Choroid plexus epithelial cell (primary cell): Measurements from ENCODE around the gene HIP1R.
A peak's percentile ranks its signal among the peaks of the same experiment; 100 is the strongest.

ENCODE experiments used
- DNase-seq: peaks from one replicate; pipeline ENCODE4 v3.0.0-alpha.2; 2010; ENCODE audit warnings: low read depth
- H3K4me3 ChIP-seq: 2 replicates; pipeline ENCODE4 v1.5.1; 2011; ENCODE audit warnings: low read depth, mild to moderate bottlenecking, control low read depth, low read length, moderate library complexity
- TF ChIP-seq, protein P1 (sequence below): conservative IDR thresholded peaks from 2 replicates; pipeline ENCODE4 v1.5.1; 2011; ENCODE audit warnings: low read depth, mild to moderate bottlenecking, control low read depth, inconsistent platforms, low read length, moderate library complexity

The HIP1R gene

DNA sequence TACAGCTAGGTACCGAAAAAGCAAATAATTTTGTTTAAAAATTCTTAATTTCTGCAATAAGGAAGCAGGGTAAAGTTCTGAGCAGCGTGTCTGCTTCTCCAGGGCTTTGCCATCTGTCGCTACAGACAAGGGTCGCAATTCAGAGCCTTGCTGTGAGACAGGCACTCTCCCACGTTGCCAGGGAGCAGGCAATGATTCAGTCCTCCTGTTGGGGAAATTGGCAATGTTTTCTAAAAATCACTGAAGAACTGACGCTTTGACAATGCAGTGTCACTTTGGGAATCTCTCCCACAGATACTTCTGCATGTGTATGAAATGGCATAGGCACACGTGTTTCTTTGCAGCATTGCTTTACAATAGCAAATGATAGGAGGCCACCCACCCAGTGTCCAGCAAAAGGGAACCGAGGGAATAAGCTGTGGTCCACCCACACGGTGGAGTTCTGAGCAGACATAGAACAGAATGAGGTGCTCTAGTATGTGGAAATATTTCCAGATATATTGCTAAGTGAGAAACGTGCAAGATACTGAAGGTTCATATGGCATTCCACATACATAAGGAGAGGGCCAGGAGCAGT lies 16.0 kb upstream of the HIP1R start:
- DNase-seq: no peak
- TF ChIP-seq, protein P1, sequence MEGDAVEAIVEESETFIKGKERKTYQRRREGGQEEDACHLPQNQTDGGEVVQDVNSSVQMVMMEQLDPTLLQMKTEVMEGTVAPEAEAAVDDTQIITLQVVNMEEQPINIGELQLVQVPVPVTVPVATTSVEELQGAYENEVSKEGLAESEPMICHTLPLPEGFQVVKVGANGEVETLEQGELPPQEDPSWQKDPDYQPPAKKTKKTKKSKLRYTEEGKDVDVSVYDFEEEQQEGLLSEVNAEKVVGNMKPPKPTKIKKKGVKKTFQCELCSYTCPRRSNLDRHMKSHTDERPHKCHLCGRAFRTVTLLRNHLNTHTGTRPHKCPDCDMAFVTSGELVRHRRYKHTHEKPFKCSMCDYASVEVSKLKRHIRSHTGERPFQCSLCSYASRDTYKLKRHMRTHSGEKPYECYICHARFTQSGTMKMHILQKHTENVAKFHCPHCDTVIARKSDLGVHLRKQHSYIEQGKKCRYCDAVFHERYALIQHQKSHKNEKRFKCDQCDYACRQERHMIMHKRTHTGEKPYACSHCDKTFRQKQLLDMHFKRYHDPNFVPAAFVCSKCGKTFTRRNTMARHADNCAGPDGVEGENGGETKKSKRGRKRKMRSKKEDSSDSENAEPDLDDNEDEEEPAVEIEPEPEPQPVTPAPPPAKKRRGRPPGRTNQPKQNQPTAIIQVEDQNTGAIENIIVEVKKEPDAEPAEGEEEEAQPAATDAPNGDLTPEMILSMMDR: no peak

GRCh38 chr12:122820138-122820537 lies 15.1 kb upstream of the HIP1R start:
- TF ChIP-seq, protein P1: no peak
- no peak for DNase-seq
- H3K4me3 ChIP-seq: no peak overlapping the region

More for the DNA sequence above, 16.0 kb upstream of the HIP1R start:
- H3K4me3 ChIP-seq: no peak overlapping the region

DNA sequence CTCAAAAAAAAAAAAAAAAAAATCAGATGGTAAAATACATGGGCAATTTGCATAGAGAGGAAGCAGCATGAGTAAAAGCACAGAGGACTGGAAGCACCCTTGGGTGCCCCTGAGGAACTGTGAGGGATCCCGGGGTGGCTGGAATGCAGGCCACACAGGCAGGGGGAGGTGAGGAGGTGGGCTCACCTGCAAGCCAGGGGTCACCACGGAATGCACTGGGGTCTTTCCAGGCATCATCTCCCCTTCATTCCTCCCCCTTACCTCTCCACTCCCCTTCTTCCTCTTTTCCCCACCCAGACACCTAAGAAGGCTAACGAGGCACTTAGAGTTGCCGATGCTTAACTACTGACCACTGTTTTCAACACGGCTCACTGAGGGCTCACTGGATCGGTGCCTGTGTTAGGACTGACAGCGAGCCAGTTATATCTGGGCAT lies 14.4 kb upstream of the HIP1R start:
- no peak for DNase-seq
- TF ChIP-seq, protein P1: no peak
- no peak overlapping the region for H3K4me3 ChIP-seq

- no peak overlapping the region for H3K4me3 ChIP-seq
- DNase-seq: no peak
- TF ChIP-seq, protein P1: no peak
Observed at GRCh38 chr12:122823429-122823828, 11.8 kb upstream of the HIP1R start.

DNA sequence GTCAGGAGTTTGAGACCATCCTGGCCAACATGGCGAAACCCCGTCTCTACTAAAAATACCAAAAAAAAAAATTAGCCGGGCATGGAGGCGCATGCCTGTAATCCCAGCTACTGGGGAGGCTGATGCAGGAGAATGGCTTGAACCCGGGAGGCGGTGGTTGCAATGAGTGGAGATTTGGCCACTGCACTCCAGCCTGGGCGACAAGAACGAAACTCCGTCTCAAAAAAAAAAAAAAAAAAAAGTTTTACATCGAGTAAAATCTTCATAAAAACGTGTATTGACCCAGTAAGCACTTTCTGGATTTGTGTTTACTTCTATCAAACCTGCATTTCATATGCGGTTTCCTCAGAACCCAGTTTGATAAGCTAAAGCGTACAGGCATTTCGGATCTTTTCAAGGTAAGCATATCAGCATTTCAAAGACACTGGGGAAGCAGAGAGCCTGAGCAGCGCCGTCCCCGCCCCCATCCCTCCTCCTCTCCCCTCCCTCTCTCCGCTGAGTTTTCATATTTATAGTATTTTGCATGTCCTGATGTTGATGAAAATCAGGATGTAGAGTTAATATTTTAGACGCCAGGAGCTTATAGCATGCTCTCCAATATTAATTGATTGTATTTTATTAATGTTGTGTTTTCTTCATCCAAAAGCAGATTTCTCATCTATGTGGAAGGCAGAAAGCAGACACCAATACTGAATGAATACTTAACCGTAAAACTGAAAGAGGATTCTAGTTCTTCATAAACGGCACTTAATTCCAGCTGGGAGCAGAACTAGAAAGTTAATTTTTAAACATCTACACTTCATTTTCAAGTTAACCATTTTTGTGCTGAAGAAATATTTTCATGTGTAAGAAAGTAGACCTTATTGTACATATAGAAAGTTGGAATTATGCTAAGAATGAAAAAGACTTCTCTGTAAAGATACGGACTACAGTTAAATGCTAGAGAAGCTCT lies 9.2 kb upstream of the HIP1R start:
- no peak for DNase-seq
- TF ChIP-seq, protein P1: no peak
- H3K4me3 ChIP-seq: peak overlapping the region; percentile 55

GRCh38 chr12:122827258-122827657 lies 8.0 kb upstream of the HIP1R start:
- no peak overlapping the region for H3K4me3 ChIP-seq
- no peak for DNase-seq

More at GRCh38 chr12:122827258-122827657, 8.0 kb upstream of the HIP1R start:
- TF ChIP-seq, protein P1: no peak
